Activated CD4-positive, CD25-positive, alpha-beta regulatory T cell (primary cell): Measurements from ENCODE around the gene TPI1.

Source experiments
- DNase-seq, 4 experiments: peaks; one replicate each; lab custom pipeline; 2025; lab: John Stamatoyannopoulos, UW

Gene TPI1

GRCh38 chr12:6828781-6829535 lies 38.4 kb upstream of the TPI1 start:
- no peak for DNase-seq

- no peak for DNase-seq
Measured at GRCh38 chr12:6829536-6830220, 37.7 kb upstream of the TPI1 start.

GRCh38 chr12:6830286-6830890 lies 36.9 kb upstream of the TPI1 start:
- no peak for DNase-seq

GRCh38 chr12:6830999-6831398 lies 36.3 kb upstream of the TPI1 start:
- DNase-seq = no peak

GRCh38 chr12:6831450-6831995 lies 35.8 kb upstream of the TPI1 start:
- no peak for DNase-seq

GRCh38 chr12:6832125-6832524 lies 35.2 kb upstream of the TPI1 start:
- no peak for DNase-seq

- DNase-seq = no peak
Measured at GRCh38 chr12:6833189-6833890, 34.0 kb upstream of the TPI1 start.

- DNase-seq = no peak
Measured at GRCh38 chr12:6834254-6834653, 33.1 kb upstream of the TPI1 start.

- no peak for DNase-seq
Measured at GRCh38 chr12:6834873-6835272, 32.5 kb upstream of the TPI1 start.

GRCh38 chr12:6836851-6837250 lies 30.5 kb upstream of the TPI1 start:
- DNase-seq = no peak

GRCh38 chr12:6837370-6838060 lies 29.8 kb upstream of the TPI1 start:
- DNase-seq = no peak

- no peak for DNase-seq
Measured at GRCh38 chr12:6838854-6839253, 28.5 kb upstream of the TPI1 start.

- no peak for DNase-seq
Measured at GRCh38 chr12:6839482-6840201, 27.7 kb upstream of the TPI1 start.

- DNase-seq = no peak
Measured at GRCh38 chr12:6840330-6840729, 27.0 kb upstream of the TPI1 start.

- DNase-seq = no peak
Measured at GRCh38 chr12:6840761-6841515, 26.4 kb upstream of the TPI1 start, which contains the start of gene GNB3. Gene GNB3, plus strand, starts transcription at chr12:6840925. Its CDS starts 363 bp downstream, at chr12:6841288.

GRCh38 chr12:6842075-6842474 lies 25.3 kb upstream of the TPI1 start:
- DNase-seq = no peak

GRCh38 chr12:6843118-6843902 lies 24.0 kb upstream of the TPI1 start:
- no peak for DNase-seq

GRCh38 chr12:6845395-6845794 lies 21.9 kb upstream of the TPI1 start:
- DNase-seq = no peak

GRCh38 chr12:6846316-6846869 lies 20.9 kb upstream of the TPI1 start:
- no peak for DNase-seq
